Ovary (tissue), 3 donors: ENCODE data around the gene SLC6A18.

Experiments
- CTCF ChIP-seq, 3 donors: fragments of 450-650 bp in 2 of 3; fragments of 200-600 bp in 1 of 3; IDR thresholded peaks; one replicate each; pipeline versions ENCODE4 v1.5.1 to v1.8.0; 2016 to 2022; ENCODE audit warnings: antibody characterized with exemption in 3 of 3, mild to moderate bottlenecking in 1 of 3
- EP300 ChIP-seq: sonication (generic); formaldehyde crosslinking; IDR thresholded peaks from one replicate; pipeline ENCODE4 v1.6.1; 2017; ENCODE audit warnings: antibody characterized with exemption
- POLR2A ChIP-seq: fragments of 450-650 bp; IDR thresholded peaks from one replicate; pipeline ENCODE4 v1.6.1; 2017; ENCODE audit warnings: antibody characterized with exemption, mild to moderate bottlenecking, moderate library complexity
- donor health status: DM: no; HTN: no; CAD: no.

GRCh38 chr5:1265026-1265425 is 39.8 kb downstream of the SLC6A18 start:
- TF ChIP-seq CTCF (IDR thresholded peaks at IDR 0.05), result no peak
- TF ChIP-seq POLR2A, result no peak
- no peak for TF ChIP-seq EP300
